ENCODE results near the gene MEAK7. TPM values are rescaled to one million over a fixed set of nuclear protein-coding genes. Genes with fewer than 3 reads are reported as not detected.
A peak's percentile ranks its signal among the peaks of the same experiment; 100 is the strongest.

Gene MEAK7
- total RNA-seq, 1 experiment from 2014 or later, result 21.5 TPM

- Histone ChIP-seq H4K91ac (ENCODE audit: insufficient read length, low read depth, low read length) (no peak overlapping the region), H4K20me1 (ENCODE audit: control insufficient read depth, insufficient read depth, insufficient read length) (no peaks in the 10 kb centered on the region), H3K27me3 (ENCODE audit: insufficient read depth, low read length) (no peaks in the 10 kb centered on the region)
These were observed 41.2 kb downstream of the MEAK7 start for GRCh38 chr16:84463221-84463620.

More at GRCh38 chr16:84463221-84463620, 41.2 kb downstream of the MEAK7 start:
- H3K79me2 ChIP-seq (ENCODE audit: insufficient read depth, low read length), result no peaks in the 10 kb centered on the region
- no peak overlapping the region for H3K9ac ChIP-seq (ENCODE audit: extremely low read depth, insufficient read length, low read length)
- no peak overlapping the region for H3T11ph ChIP-seq (ENCODE audit: low read length)
- no peak overlapping the region for H2BK15ac ChIP-seq (ENCODE audit: low read depth, low read length)
- no peaks in the 10 kb centered on the region for H3K79me1 ChIP-seq (ENCODE audit: insufficient read depth, low read depth, low read length, poor library complexity, severe bottlenecking)
- no peaks in the 10 kb centered on the region for H3K4me1 ChIP-seq (ENCODE audit: insufficient read depth, low read length)
- Mint-ChIP-seq H3K4me3 (no peak overlapping the region), H3K4me1 (no peaks in the 10 kb centered on the region), H3K27me3 (ENCODE audit: low read depth) (peaks cover 3% of the 10 kb centered on the region; the same call in 1 of the 2 replicates), H3K36me3 (ENCODE audit: insufficient read depth in 1 of 3, low read depth in 3 of 3) (peaks cover 26 to 47% (median 27%) of the 10 kb centered on the region in 3 experiments), H3K9me3 (peaks cover 19 to 20% of the 10 kb centered on the region in 2 experiments), H3K27ac (no peak overlapping the region)
- WGBS (ENCODE audit: extremely low coverage, insufficient read length, low lambda C conversion rate), result no CpG with 5 or more reads among the region's 7 CpGs
- H2BK20ac ChIP-seq (ENCODE audit: low read depth, low read length, poor library complexity, severe bottlenecking), result no peak overlapping the region
- H3K56ac ChIP-seq (ENCODE audit: insufficient read length, low read depth, low read length), result no peak overlapping the region
- DNase-seq, result peak; percentile 17
- H2BK120ac ChIP-seq (ENCODE audit: low read depth, low read length, poor library complexity, severe bottlenecking), result no peak overlapping the region
- H2AFZ ChIP-seq (ENCODE audit: low read length), result no peak overlapping the region
- no peak overlapping the region; the same call in 1 of the 2 replicates for H3K14ac ChIP-seq (ENCODE audit: insufficient read depth, low read length)
- no peak overlapping the region for H4K8ac ChIP-seq (replicated peaks; ENCODE audit: insufficient read length, low read depth, low read length)
- no peak overlapping the region for H3K18ac ChIP-seq (ENCODE audit: insufficient read length, low read depth, low read length)
- no peak overlapping the region for H2BK12ac ChIP-seq (ENCODE audit: insufficient read length, low read depth, low read length)
- no peak overlapping the region for H3K27ac ChIP-seq (ENCODE audit: insufficient read length, low read depth, low read length)
- H2AK5ac ChIP-seq (ENCODE audit: insufficient read length, low read length), result no peak overlapping the region
- no peak overlapping the region for H3K23ac ChIP-seq (ENCODE audit: insufficient read length, low read depth, low read length)
- no peak for TF ChIP-seq CTCF (conservative IDR thresholded peaks at IDR 0.05)
- no peak overlapping the region for H3K4ac ChIP-seq (ENCODE audit: low read depth, low read length)
- H3K9me3 ChIP-seq (ENCODE audit: control insufficient read depth, low read depth, low read length), result no peaks in the 10 kb centered on the region
- no peak overlapping the region for H3K4me2 ChIP-seq (ENCODE audit: insufficient read depth, insufficient read length, low read length)
- no peaks in the 10 kb centered on the region for H3K23me2 ChIP-seq (ENCODE audit: insufficient read length, low read depth, low read length, poor library complexity, severe bottlenecking)
- no peak overlapping the region for H2BK5ac ChIP-seq (ENCODE audit: insufficient read length, low read length)
- no peak overlapping the region for H4K5ac ChIP-seq (ENCODE audit: insufficient read length, low read depth, low read length)
